Keratinocyte (primary cell): ENCODE results near the gene BBS1. TPM values are rescaled to one million over a fixed set of nuclear protein-coding genes. Genes with fewer than 3 reads are reported as not detected.

Experiments used
- DNase-seq: peaks from one replicate; pipeline ENCODE4 v3.0.0-alpha.2; 2011; ENCODE audit warnings: low read depth, missing footprints, low spot score
- FAIRE-seq: peaks from 2 replicates; lab custom pipeline; 2011; peaks lifted over from hg19 to GRCh38; lab: Jason Lieb, UNC
- H2AFZ ChIP-seq: 2 replicates; pipeline ENCODE4 v1.6.0; 2012; ENCODE audit warnings: low read length, control low read depth, inconsistent platforms; ENCODE audit not compliant: control insufficient read depth
- H3K27ac ChIP-seq: 2 replicates; pipeline ENCODE4 v1.5.1; 2011; ENCODE audit warnings: low read length; ENCODE audit not compliant: control insufficient read depth, insufficient read depth
- H3K27me3 ChIP-seq: 3 replicates; pipeline ENCODE4 v1.6.0; 2011; ENCODE audit warnings: low read length; ENCODE audit not compliant: control insufficient read depth, insufficient read depth; ENCODE audit errors: extremely low read depth
- H3K36me3 ChIP-seq, 2 experiments: 2 replicates in 1 of 2; 3 replicates in 1 of 2; pipeline ENCODE4 v1.5.1; 2011; ENCODE audit warnings: low read length in 2 of 2, mild to moderate bottlenecking in 1 of 2; ENCODE audit not compliant: control insufficient read depth in 2 of 2, insufficient read depth in 2 of 2; ENCODE audit errors: extremely low read depth in 1 of 2
- H3K4me1 ChIP-seq: 3 replicates; pipeline ENCODE4 v1.5.1; 2011; ENCODE audit warnings: low read length; ENCODE audit not compliant: control insufficient read depth, insufficient read depth; ENCODE audit errors: extremely low read depth
- H3K4me2 ChIP-seq: 3 replicates; pipeline ENCODE4 v1.6.0; 2011; ENCODE audit warnings: low read depth, low read length; ENCODE audit not compliant: control insufficient read depth, insufficient read depth; ENCODE audit errors: extremely low read depth
- H3K4me3 ChIP-seq, 3 experiments: fragments of 200-600 bp in 1 of 3; sonication (generic) in 1 of 3; 2 replicates in 2 of 3; 3 replicates in 1 of 3; pipeline ENCODE4 v1.5.1; 2011 to 2016; ENCODE audit warnings: low read length in 3 of 3, mild to moderate bottlenecking in 3 of 3, control low read depth in 2 of 3, inconsistent platforms in 1 of 3, low read depth in 1 of 3, mixed read lengths in 1 of 3, mixed run types in 1 of 3, moderate library complexity in 1 of 3; ENCODE audit not compliant: control insufficient read depth in 2 of 3, insufficient read depth in 2 of 3; ENCODE audit errors: extremely low read depth in 1 of 3
- H3K79me2 ChIP-seq: 2 replicates; pipeline ENCODE4 v1.6.0; 2012; ENCODE audit warnings: low read length; ENCODE audit not compliant: control insufficient read depth, insufficient read depth
- H3K9ac ChIP-seq: 3 replicates; pipeline ENCODE4 v1.6.0; 2011; ENCODE audit warnings: low read length; ENCODE audit not compliant: control insufficient read depth, insufficient read depth; ENCODE audit errors: extremely low read depth
- H3K9me1 ChIP-seq: 3 replicates; pipeline ENCODE4 v1.6.0; 2011; ENCODE audit warnings: low read length; ENCODE audit not compliant: control insufficient read depth, insufficient read depth; ENCODE audit errors: extremely low read depth
- H3K9me3 ChIP-seq: 2 replicates; pipeline ENCODE4 v1.5.1; 2012; ENCODE audit warnings: low read depth, low read length; ENCODE audit not compliant: control insufficient read depth
- H4K20me1 ChIP-seq: 3 replicates; pipeline ENCODE4 v1.6.0; 2011; ENCODE audit warnings: low read length; ENCODE audit not compliant: control insufficient read depth, insufficient read depth; ENCODE audit errors: extremely low read depth
- EZH2 ChIP-seq: IDR thresholded peaks from one replicate; pipeline ENCODE4 v1.6.1; 2012; ENCODE audit warnings: inconsistent platforms, mild to moderate bottlenecking, low read length, moderate library complexity
- dilution Hi-C: fragments of 300-500 bp; cut with MboI; formaldehyde crosslinking; loops from one replicate; pipeline ENCODE4 v1.7.0; 2020; ENCODE audit warnings: low sequenced_read_pairs; ENCODE audit not compliant: extremely low pct_ligation_motif_present
- polyA plus RNA-seq, 5 experiments: library from polyadenylated mRNA; depleted of rRNA in 3 of 5; stranded (reverse) in 3 of 5; stranded (forward) in 1 of 5; unstranded in 1 of 5; fragments of >200 nt; gene quantifications; 1 replicate in 1 of 5; 2 replicates in 3 of 5; 3 replicates in 1 of 5; pipeline versions ENCODE4 v1.2.1 to v1.2.3, GENCODE V29; 2011 to 2012; ENCODE audit warnings: missing spikeins in 2 of 5, low read depth in 1 of 5, low replicate concordance in 1 of 5
- TF ChIP-seq, protein P1 (sequence below), 3 experiments: IDR thresholded peaks in 1 of 3; conservative IDR thresholded peaks in 1 of 3; optimal IDR thresholded peaks in 1 of 3; 2 replicates in 2 of 3; 3 replicates in 1 of 3; pipeline versions ENCODE3 to v1.5.1; 2011; ENCODE audit warnings: low read length in 3 of 3, mild to moderate bottlenecking in 3 of 3, moderate library complexity in 2 of 3, control low read depth in 1 of 3, inconsistent platforms in 1 of 3; ENCODE audit not compliant: insufficient read depth in 2 of 3; ENCODE audit errors: extremely low read depth in 1 of 3

Gene BBS1
- polyA plus RNA-seq, 1 donor (not counting 4 experiments of a cell fraction or from before 2014, with no cell fraction given), result 11.7 TPM

DNA sequence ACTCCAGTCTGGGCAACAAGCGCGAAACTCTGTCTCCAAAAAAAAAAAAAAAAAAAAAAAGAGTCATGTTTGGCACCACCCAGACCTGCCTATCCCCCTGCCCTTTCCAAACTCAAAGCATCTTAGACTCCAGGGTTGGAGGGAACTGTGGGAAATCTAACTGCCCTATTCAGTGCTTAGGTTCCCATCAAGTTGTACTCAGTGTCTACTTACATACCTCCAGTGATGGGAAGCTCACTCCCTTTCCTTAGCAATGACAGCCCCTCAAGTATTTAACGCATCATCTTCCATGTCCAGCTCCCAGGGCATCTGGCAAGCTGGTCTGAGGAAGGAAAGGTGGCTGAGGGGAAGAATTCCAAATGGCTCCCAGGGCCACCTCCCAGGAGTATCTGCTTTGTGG, 39.3 kb downstream of the BBS1 start:
- Histone ChIP-seq H3K79me2 (no peaks in the 10 kb centered on the region), H3K27me3 (peaks cover 19% of the 10 kb centered on the region), H3K9me3 (no peaks in the 10 kb centered on the region), H3K4me1 (peaks cover 6% of the 10 kb centered on the region), H3K9ac (no peak overlapping the region), H3K36me3 (no peaks in the 10 kb centered on the region), H3K4me2 (no peak overlapping the region), H4K20me1 (no peaks in the 10 kb centered on the region), H3K9me1 (no peaks in the 10 kb centered on the region), H2AFZ (no peak overlapping the region), H3K4me3 (no peak overlapping the region), H3K27ac (no peak overlapping the region)
- no peak for DNase-seq
- no peak for TF ChIP-seq EZH2
- TF ChIP-seq, protein P1, sequence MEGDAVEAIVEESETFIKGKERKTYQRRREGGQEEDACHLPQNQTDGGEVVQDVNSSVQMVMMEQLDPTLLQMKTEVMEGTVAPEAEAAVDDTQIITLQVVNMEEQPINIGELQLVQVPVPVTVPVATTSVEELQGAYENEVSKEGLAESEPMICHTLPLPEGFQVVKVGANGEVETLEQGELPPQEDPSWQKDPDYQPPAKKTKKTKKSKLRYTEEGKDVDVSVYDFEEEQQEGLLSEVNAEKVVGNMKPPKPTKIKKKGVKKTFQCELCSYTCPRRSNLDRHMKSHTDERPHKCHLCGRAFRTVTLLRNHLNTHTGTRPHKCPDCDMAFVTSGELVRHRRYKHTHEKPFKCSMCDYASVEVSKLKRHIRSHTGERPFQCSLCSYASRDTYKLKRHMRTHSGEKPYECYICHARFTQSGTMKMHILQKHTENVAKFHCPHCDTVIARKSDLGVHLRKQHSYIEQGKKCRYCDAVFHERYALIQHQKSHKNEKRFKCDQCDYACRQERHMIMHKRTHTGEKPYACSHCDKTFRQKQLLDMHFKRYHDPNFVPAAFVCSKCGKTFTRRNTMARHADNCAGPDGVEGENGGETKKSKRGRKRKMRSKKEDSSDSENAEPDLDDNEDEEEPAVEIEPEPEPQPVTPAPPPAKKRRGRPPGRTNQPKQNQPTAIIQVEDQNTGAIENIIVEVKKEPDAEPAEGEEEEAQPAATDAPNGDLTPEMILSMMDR (optimal IDR thresholded peaks at IDR 0.05 in 1 of 3, IDR thresholded peaks at IDR 0.05 in 1 of 3, conservative IDR thresholded peaks at IDR 0.05 in 1 of 3; ENCODE audit: extremely low read depth in 1 of 3, insufficient read depth in 2 of 3, low read length in 3 of 3), result no peak
- FAIRE-seq, result no peak
- dilution Hi-C loops, result no loop called here

DNA sequence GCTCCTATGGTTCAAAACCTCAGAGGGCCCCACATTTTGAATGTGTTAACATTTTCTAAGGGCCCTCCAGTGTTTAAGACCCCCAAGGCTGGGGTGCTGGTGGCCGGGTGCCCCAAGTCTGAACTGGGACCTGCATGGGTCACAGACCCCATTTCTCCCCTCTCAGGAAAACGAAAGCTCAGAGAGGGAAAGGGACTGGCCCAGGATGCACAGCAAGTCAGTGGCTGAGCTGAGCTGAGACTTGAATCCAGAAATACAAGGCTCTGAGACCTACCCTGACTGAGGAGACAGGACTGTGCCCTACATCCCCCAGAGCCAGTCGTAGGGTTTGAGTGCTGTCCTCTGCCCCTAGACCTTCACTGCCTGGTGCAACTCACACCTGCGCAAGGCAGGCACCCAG, 40.5 kb downstream of the BBS1 start:
- dilution Hi-C loops, result no loop called here
- Histone ChIP-seq H3K36me3 (no peaks in the 10 kb centered on the region), H3K4me1 (peaks cover 4% of the 10 kb centered on the region), H3K9me3 (no peaks in the 10 kb centered on the region), H3K27ac (no peak overlapping the region), H2AFZ (no peak overlapping the region), H3K79me2 (no peaks in the 10 kb centered on the region), H3K9me1 (no peaks in the 10 kb centered on the region), H3K27me3 (peaks cover 19% of the 10 kb centered on the region), H3K9ac (no peak overlapping the region), H4K20me1 (no peaks in the 10 kb centered on the region), H3K4me3 (no peak overlapping the region), H3K4me2 (no peak overlapping the region)
- DNase-seq, result no peak
- TF ChIP-seq, protein P1 (optimal IDR thresholded peaks at IDR 0.05 in 1 of 3, IDR thresholded peaks at IDR 0.05 in 1 of 3, conservative IDR thresholded peaks at IDR 0.05 in 1 of 3; ENCODE audit: extremely low read depth in 1 of 3, insufficient read depth in 2 of 3, low read length in 3 of 3), result no peak
- no peak for TF ChIP-seq EZH2
- no peak for FAIRE-seq
